GM18861 (cell line): ENCODE data around the gene GMDS.

ENCODE experiments used
- ATAC-seq: cut with Tn5 transposase; IDR thresholded peaks from one replicate; pipeline ENCODE4 v1.9.1; 2021; ENCODE audit not compliant: unreplicated experiment

Gene GMDS

DNA sequence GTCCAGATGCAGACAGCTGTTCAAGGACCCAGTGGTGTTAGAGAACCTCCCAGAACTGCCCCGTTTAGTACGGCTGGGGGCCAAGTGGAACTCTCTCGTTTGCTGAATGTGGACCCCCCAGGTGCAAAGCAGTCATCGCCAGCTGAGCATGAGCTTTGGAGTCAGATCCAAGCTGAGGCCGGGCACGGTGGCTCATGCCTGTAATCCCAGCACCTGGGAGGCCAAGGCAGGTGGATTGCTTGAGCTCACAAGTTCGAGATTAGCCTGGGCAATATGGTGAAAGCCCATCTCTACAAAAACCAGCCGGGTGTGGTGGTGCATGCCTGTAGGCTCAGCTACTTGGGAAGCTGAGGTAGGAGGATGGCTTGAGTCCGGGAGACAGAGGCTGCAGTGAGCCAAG lies 606.0 kb downstream of the GMDS start:
- no peak for ATAC-seq

DNA sequence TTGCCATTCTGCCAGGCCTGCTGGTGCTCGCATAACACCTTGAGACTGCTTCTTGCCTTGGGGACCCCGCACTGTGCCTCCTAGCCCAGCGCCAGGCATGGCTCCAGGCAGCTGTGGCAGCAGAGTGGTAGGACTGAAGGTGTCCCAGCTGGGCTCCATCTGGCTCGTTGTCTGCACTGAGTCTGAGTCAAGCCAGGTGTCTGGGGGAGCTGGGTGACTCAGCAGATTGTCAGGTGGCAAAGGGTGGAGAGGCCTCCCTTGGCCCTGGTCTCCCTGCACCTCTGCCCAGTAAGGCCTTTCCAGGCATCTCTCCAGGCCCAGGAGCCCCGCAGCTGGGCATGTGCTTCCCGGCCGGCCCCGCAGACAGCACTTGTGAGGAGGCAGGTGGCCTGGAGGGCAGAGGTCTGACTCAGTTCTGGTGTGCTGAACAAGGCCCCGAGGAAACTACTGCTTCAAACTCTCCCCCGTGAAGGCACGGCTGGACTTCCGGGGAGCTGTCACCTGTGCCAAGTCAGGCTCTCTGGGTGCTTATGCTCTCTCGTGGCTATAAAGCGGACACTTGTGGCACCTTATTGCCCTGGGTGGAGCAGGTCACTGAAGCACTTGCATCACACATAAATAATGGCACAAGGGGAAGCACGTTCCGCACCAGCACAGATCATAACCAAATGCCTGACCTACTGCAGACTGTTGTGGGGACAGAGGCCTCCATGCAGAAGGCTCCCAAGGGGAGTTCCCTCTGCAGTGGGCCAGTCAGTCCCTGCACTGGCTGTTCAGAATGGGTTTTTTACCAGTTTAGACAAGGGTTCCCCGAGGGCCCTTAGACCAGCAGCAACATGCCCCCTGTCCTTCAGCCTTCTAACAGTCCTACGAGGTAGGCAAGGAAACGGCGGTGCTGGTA lies 608.2 kb downstream of the GMDS start:
- ATAC-seq, result no peak

DNA sequence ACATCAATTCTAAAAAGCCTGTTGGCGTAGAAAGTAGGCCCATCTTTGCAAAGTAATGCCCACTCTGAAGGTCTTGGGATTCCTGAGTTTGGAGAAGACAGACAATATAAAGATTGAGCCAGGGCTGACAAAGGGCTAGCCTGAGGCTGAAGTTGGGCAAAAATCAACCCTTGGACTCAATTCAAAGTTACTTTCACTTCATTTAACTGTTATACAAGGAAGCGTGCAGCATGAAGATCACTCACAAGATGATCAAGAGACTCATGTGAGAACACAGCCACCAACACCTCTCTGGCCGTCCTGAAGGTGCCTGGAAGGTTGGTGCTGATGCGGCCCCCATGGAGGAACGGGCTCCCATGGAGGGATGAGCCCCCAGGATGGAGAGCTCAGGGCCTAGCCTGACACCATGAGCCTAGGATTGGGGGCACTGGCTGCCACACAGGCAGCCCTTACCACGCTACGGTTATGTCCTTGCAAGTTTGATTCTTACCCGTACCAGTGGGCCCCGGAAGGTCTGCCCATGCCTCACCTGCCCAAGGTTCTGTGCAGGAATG lies 609.1 kb downstream of the GMDS start:
- ATAC-seq, result no peak

GRCh38 chr6:1635305-1636010 lies 609.9 kb downstream of the GMDS start:
- no peak for ATAC-seq

DNA sequence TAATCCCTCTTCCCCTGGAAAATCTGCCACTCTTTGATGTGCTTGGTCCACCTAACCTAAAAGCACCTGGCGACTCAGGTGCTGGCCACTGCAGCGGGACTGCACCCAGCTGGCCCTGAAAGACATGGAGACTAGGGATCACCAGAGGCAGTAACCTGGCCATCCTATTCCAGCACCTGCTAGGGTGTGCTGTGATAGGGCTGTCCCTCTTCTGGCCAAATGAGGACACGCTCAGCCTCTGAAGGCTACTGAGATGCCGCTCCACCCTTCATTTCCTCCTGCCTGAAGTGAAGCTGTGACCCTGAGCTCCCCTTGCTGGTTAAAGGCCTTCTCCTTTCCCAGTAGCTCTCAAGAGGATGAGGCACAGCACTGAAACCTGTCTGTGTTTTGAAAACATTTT lies 611.3 kb downstream of the GMDS start:
- no peak for ATAC-seq

DNA sequence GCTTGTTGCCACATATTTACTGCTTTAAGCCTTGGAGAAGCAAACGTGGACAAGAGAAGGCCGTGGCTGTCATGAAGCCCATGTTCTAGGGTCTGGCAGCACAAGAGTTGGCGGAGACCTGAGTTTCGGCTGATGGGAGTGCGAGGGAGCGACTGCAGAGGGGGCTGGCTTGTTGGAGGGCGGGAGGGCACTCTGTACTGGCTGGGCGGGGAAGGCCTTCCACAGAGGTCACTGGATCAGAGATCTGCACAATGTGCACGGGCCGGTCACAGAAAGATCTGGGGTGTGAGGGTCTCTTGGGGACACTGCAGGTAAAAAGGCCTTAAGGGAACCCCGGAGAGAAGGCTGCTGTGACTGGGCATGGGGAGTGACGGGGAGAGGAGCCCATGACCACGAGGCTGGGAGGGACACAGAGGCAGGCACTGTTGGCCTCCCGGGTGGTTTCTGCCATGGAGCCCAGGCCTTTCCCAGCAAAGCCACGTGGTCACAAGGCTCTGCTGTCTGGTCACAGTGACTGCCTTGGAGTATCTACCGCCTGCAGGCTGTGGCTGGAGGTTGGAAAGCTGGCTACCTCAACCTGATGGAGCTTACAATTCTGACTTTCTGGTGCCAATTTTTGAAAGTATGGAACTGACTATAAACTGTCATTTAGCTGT lies 611.9 kb downstream of the GMDS start:
- no peak for ATAC-seq

DNA sequence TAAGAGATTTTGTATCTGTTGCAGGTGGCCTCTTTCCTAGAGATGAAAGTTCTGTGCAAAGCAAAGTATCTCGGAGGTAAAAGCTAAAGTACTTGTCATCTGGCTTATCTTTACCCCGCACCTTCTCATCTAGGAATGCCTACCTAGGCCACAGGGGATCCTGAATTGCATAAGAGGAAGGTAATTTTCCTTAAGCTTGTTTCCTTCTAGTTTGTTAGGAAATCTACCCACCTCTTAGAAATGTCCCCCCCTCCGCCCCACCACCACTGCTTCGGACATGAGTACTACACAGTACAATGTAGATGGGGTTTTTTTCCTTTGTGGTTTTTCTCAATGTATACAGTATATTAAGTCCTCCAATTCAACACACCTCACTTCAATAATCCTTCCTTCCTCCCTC lies 614.2 kb downstream of the GMDS start:
- no peak for ATAC-seq

- ATAC-seq, result no peak
Observed at GRCh38 chr6:1630771-1631217, 614.6 kb downstream of the GMDS start.

GRCh38 chr6:1630212-1630770 lies 615.1 kb downstream of the GMDS start:
- no peak for ATAC-seq

GRCh38 chr6:1629316-1629715 lies 616.1 kb downstream of the GMDS start:
- ATAC-seq, result no peak

DNA sequence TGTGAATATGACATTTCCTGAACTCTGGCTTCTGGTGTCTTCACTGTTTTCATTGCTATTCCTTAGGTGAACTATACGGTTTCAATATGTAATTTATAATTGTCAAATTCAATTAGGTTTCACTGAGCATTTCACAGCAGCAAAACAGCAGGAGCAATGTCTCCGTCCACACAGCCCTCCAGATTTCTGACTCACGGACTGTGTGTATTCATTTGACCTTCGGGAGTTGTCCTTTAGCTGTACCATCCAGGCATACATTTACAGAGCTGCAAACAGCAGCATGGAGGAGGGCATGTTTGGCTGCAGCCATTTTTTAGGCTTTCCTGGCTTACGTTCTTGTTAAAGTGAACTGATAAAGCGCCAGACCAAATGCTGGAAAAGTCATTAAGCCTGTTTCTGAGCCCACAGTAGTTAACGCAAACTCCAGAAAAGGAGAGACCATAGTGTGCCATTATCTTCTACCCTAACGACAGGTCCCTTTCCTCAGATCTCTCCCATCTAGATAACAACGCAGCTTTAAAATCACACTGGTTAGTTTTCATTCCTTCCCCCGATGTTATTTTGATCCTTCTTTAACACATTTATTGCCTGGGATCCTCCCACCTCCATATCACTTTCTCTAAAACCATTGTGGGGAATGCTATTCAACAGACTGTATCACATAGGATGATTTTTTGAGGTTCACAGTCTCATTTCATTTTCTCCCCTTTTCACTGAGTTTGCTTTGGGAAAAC lies 617.4 kb downstream of the GMDS start:
- ATAC-seq, result no peak

DNA sequence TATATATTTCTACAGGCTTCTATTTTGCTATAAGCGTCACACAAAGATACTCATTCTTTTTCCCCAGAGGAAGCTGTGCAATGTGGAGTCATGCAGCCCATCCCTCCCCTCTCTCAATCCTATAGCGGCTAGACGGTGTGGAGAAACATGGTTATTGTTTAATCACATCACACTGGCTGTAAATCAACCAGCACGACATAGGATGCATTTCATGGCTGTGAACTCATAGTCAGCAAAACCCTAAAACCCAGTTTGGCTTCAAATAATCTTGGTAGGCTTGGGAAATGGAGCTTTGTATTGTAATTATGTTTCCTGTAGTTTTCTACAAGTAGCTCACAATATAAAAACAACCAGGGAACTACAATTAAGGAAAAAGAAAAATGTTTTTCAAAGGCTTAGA lies 618.9 kb downstream of the GMDS start:
- no peak for ATAC-seq

DNA sequence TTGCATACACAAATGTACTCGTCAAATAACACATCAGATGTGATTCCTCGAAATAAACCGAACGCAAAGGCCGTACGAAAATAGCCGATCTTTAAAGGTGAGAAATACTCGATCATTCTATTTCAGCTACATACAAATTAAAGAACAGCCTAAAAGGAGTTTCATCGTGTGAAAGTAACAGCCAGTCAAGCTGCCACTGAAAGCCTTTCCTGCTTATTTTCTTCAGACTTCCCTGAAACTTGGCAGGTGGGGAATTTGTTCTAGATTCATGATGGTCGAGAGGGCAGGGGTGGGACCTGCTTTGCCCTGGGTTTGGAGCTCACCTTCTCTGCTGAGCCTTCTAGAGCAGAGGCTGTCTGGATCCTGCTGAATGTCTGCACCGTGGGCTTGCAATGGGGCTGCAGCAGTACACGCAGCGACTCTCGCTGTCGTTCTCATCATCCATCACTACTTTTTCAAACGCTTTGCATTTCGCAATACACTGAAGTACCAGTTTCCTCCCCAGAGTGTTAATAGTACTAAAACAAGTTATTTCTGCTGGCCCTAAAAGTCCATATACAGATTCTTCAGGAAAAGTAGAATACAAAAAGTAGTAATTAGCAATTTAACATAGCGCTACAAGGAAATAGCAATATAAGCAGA lies 619.5 kb downstream of the GMDS start:
- no peak for ATAC-seq

- no peak for ATAC-seq
Observed at GRCh38 chr6:1624851-1625781, 620.3 kb downstream of the GMDS start.

GRCh38 chr6:1624058-1624850 lies 621.2 kb downstream of the GMDS start:
- no peak for ATAC-seq

DNA sequence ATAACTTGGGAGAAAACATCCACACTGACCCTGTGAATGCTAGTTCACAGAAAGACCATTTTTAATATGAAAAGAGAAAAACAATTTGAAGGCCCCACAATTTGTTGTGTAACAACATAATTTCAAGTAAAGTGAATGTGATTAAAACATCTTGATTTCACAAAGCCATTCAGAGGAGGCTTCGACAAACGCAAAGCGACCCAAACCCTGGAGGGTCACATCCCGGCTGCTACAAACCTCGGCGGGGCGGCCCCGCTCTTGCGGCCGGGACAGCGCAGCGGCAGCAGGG lies 621.7 kb downstream of the GMDS start:
- ATAC-seq, result no peak

GRCh38 chr6:1622851-1623768 lies 622.3 kb downstream of the GMDS start:
- no peak for ATAC-seq
